Neural cell (in vitro differentiated cells): Measurements from ENCODE around the gene VWC2. TPM values are rescaled to one million over a fixed set of nuclear protein-coding genes. Genes with fewer than 3 reads are reported as not detected.

Experiments used
- H2AFZ ChIP-seq: fragments of 200-600, 300-800 bp; sonication (generic), shearing (Covaris generic); 2 replicates; pipeline ENCODE4 v1.6.0; 2014; ENCODE audit warnings: low read depth, mild to moderate bottlenecking, antibody characterized with exemption, low read length, moderate library complexity
- H3F3A ChIP-seq: fragments of 200-600 bp; shearing (Covaris generic); 2 replicates; pipeline ENCODE4 v1.6.1; 2016; ENCODE audit warnings: mild to moderate bottlenecking, moderate library complexity, mixed read lengths, antibody characterized with exemption, low read length; ENCODE audit not compliant: insufficient read depth, poor library complexity, severe bottlenecking
- H3K27ac ChIP-seq: fragments of 200-600, 300-800 bp; sonication (generic), shearing (Covaris generic); 2 replicates; pipeline ENCODE4 v1.5.1; 2014; ENCODE audit warnings: mild to moderate bottlenecking, low read length, moderate library complexity
- H3K27me3 ChIP-seq: fragments of 300-800, 200-600 bp; sonication (generic), shearing (Covaris generic); 2 replicates; pipeline ENCODE4 v1.6.0; 2014; ENCODE audit warnings: mild to moderate bottlenecking, low read depth, low read length, moderate library complexity; ENCODE audit not compliant: insufficient read depth
- H3K36me3 ChIP-seq: fragments of 300-800, 200-600 bp; sonication (generic), shearing (Covaris generic); 2 replicates; pipeline ENCODE4 v1.5.1; 2014; ENCODE audit warnings: mild to moderate bottlenecking, antibody characterized with exemption, low read length, moderate library complexity; ENCODE audit not compliant: insufficient read depth
- H3K4me2 ChIP-seq: fragments of 300-800, 200-600 bp; sonication (generic), shearing (Covaris generic); 2 replicates; pipeline ENCODE4 v1.6.0; 2014; ENCODE audit warnings: mild to moderate bottlenecking, low read length
- H3K4me3 ChIP-seq: fragments of 300-800, 200-600 bp; sonication (generic), shearing (Covaris generic); 2 replicates; pipeline ENCODE4 v1.5.1; 2014; ENCODE audit warnings: mild to moderate bottlenecking, low read length, moderate library complexity
- H3K79me2 ChIP-seq: fragments of 200-600 bp; shearing (Covaris generic); replicated peaks from 2 replicates; pipeline ENCODE4 v1.6.0; 2014; ENCODE audit warnings: mild to moderate bottlenecking, low read length, moderate library complexity; ENCODE audit not compliant: insufficient read depth
- H3K9ac ChIP-seq: fragments of 300-800, 200-600 bp; sonication (generic), shearing (Covaris generic); 2 replicates; pipeline ENCODE4 v1.6.1; 2016; ENCODE audit warnings: mild to moderate bottlenecking, low read length, mixed read lengths
- H3K9me2 ChIP-seq: fragments of 200-600 bp; shearing (Covaris generic); 2 replicates; pipeline ENCODE4 v1.6.1; 2016; ENCODE audit warnings: mild to moderate bottlenecking, low read length, mixed read lengths; ENCODE audit not compliant: insufficient read depth
- H3K9me3 ChIP-seq: fragments of 200-600, 300-800 bp; sonication (generic), shearing (Covaris generic); 2 replicates; pipeline ENCODE4 v1.6.1; 2016; ENCODE audit warnings: mild to moderate bottlenecking, mixed run types, low read length, moderate library complexity, mixed read lengths
- H4K20me1 ChIP-seq: fragments of 200-600 bp; shearing (Covaris generic); 2 replicates; pipeline ENCODE4 v1.6.1; 2016; ENCODE audit warnings: mild to moderate bottlenecking, mixed run types; ENCODE audit not compliant: insufficient read depth
- CTCF ChIP-seq: fragments of 450-650 bp; IDR thresholded peaks from 2 replicates; pipeline ENCODE4 v1.5.1; 2014; ENCODE audit warnings: antibody characterized with exemption, mild to moderate bottlenecking, moderate library complexity; ENCODE audit not compliant: poor library complexity, severe bottlenecking
- EP300 ChIP-seq: fragments of 450-650 bp; conservative IDR thresholded peaks from 2 replicates; pipeline ENCODE4 v1.6.1; 2014; ENCODE audit warnings: antibody characterized with exemption, mild to moderate bottlenecking, moderate library complexity; ENCODE audit not compliant: poor library complexity, severe bottlenecking
- EZH2 ChIP-seq: fragments of 200-600, 300-800 bp; shearing (Covaris generic), sonication (generic); IDR thresholded peaks from 2 replicates; pipeline ENCODE4 v1.6.1; 2014; ENCODE audit warnings: antibody characterized with exemption, low read length, borderline replicate concordance, mild to moderate bottlenecking; ENCODE audit not compliant: insufficient read depth, poor library complexity, severe bottlenecking
- MXI1 ChIP-seq: fragments of 450-650 bp; conservative IDR thresholded peaks from 2 replicates; pipeline ENCODE4 v1.6.1; 2014; ENCODE audit warnings: antibody characterized with exemption, mild to moderate bottlenecking; ENCODE audit not compliant: poor library complexity, severe bottlenecking
- POLR2AphosphoS5 ChIP-seq: IDR thresholded peaks from 2 replicates; pipeline ENCODE4 v1.6.1; 2012
- RAD21 ChIP-seq: fragments of 450-650 bp; conservative IDR thresholded peaks from 2 replicates; pipeline ENCODE4 v1.6.1; 2014; ENCODE audit warnings: antibody characterized with exemption, mild to moderate bottlenecking, moderate library complexity
- REST ChIP-seq: IDR thresholded peaks from 2 replicates; pipeline ENCODE4 v1.6.1; 2012; ENCODE audit warnings: borderline replicate concordance
- SMC3 ChIP-seq: fragments of 450-650 bp; conservative IDR thresholded peaks from 2 replicates; pipeline ENCODE4 v1.6.1; 2014; ENCODE audit warnings: antibody characterized with exemption, mild to moderate bottlenecking, moderate library complexity; ENCODE audit not compliant: poor library complexity
- TAF1 ChIP-seq: IDR thresholded peaks from 2 replicates; pipeline ENCODE4 v1.6.1; 2012; ENCODE audit warnings: low read depth
- polyA plus RNA-seq: library from polyadenylated mRNA; depleted of rRNA; stranded (reverse); fragments of >200 nt; gene quantifications from 2 replicates; pipeline ENCODE4 v1.2.3, GENCODE V29; 2014

Gene VWC2
- polyA plus RNA-seq, 1 donor from 2014 or later, result 4.6 TPM

GRCh38 chr7:49803812-49804211, 30.4 kb downstream of the VWC2 start:
- Histone ChIP-seq H3K4me2 (no peak overlapping the region), H3K4me3 (no peak overlapping the region), H3K9ac (no peak overlapping the region), H3K27me3 (no peaks in the 10 kb centered on the region), H4K20me1 (no peaks in the 10 kb centered on the region), H3K9me3 (no peaks in the 10 kb centered on the region), H3F3A (no peaks in the 10 kb centered on the region), H3K79me2 (no peaks in the 10 kb centered on the region), H3K9me2 (no peaks in the 10 kb centered on the region), H3K27ac (no peak overlapping the region), H3K36me3 (no peaks in the 10 kb centered on the region), H2AFZ (no peak overlapping the region)
- no peak for TF ChIP-seq EP300
- no peak for TF ChIP-seq EZH2
- no peak for TF ChIP-seq CTCF
- TF ChIP-seq POLR2AphosphoS5, result no peak
- TF ChIP-seq SMC3, result no peak
- TF ChIP-seq RAD21, result no peak
- no peak for TF ChIP-seq REST
- no peak for TF ChIP-seq TAF1
- no peak for TF ChIP-seq MXI1

DNA sequence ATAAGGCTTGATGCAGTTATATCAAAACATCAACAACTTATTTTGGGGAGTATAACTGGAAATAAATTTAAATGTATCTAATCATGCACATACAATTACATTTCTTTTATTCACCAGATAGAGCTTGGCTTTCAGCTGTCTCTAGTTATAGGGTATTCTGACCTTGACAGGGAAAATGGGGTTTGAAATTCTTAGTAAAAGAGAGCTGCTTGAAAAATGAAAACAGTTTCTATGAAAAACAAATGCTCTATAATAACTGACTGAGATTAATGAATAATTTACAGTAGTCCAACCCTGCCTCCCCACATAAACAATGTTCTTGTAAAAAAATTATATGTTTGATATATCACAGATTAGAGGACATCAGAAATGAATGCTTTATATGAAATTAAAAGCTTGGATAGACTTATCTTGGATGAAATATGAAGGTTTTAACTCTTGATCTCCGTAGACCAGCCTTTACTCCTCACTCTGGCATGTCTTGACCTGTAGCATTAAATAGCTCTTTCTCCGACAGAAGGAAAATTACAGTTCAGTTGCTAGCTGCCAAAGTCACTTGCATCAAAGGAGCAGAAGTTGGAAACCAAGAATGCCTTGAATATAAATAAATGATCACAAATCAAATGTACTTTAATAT, 32.1 kb downstream of the VWC2 start:
- Histone ChIP-seq H4K20me1 (no peaks in the 10 kb centered on the region), H2AFZ (no peak overlapping the region), H3K9me3 (no peaks in the 10 kb centered on the region), H3K4me3 (no peak overlapping the region), H3K27me3 (no peaks in the 10 kb centered on the region), H3K4me2 (no peak overlapping the region), H3K36me3 (no peaks in the 10 kb centered on the region), H3K79me2 (no peaks in the 10 kb centered on the region), H3K9me2 (no peaks in the 10 kb centered on the region), H3F3A (no peaks in the 10 kb centered on the region), H3K27ac (no peak overlapping the region), H3K9ac (no peak overlapping the region)
- TF ChIP-seq EP300 (no peak), MXI1 (no peak), REST (no peak), SMC3 (no peak), CTCF (no peak), POLR2AphosphoS5 (no peak), TAF1 (no peak), RAD21 (no peak), EZH2 (no peak)
